Testis (tissue), 5 donors: ENCODE measurements around the gene NEXMIF. TPM values are rescaled to one million over a fixed set of nuclear protein-coding genes. Genes with fewer than 3 reads are reported as not detected.
"Not testable (repeated sequence)": the region's sequence is repeated elsewhere in the genome, so short reads cannot be mapped to it uniquely, and the experiment has no call there.

Source experiments
- DNase-seq: peaks from one replicate; pipeline ENCODE4 v3.0.0-alpha.2; 2019
- H3K27ac ChIP-seq, 2 donors: fragments of 200-600 bp; sonication (generic); one replicate each; pipeline ENCODE4 v1.5.1; 2019
- H3K27me3 ChIP-seq: fragments of 200-600 bp; sonication (generic); one replicate; pipeline ENCODE4 v1.5.1; 2019
- H3K36me3 ChIP-seq: fragments of 200-600 bp; sonication (generic); one replicate; pipeline ENCODE4 v1.5.1; 2017; ENCODE audit warnings: low read depth; ENCODE audit errors: missing control alignments
- H3K4me1 ChIP-seq: fragments of 200-600 bp; sonication (generic); one replicate; pipeline ENCODE4 v1.5.1; 2019
- H3K4me3 ChIP-seq, 2 donors: fragments of 200-600 bp; sonication (generic); one replicate each; pipeline ENCODE4 v1.5.1; 2017 to 2019
- H3K9me3 ChIP-seq: fragments of 200-600 bp; sonication (generic); one replicate; pipeline ENCODE4 v1.5.1; 2017
- CTCF ChIP-seq, 3 experiments: fragments of 450-650 bp in 2 of 3; fragments of 200-600 bp in 1 of 3; sonication (generic) in 1 of 3; IDR thresholded peaks; one replicate each; pipeline ENCODE4 v1.5.1; 2016 to 2019; ENCODE audit warnings: antibody characterized with exemption in 3 of 3, mild to moderate bottlenecking in 2 of 3, moderate library complexity in 1 of 3
- POLR2A ChIP-seq: fragments of 450-650 bp; IDR thresholded peaks from one replicate; pipeline ENCODE4 v1.6.1; 2017; ENCODE audit warnings: antibody characterized with exemption, mild to moderate bottlenecking, moderate library complexity
- WGBS, 2 donors: methylation state at CpG; one replicate each; pipeline ENCODE4 v1.1.5; 2018; 5-methylcytosine and 5-hydroxymethylcytosine counted together
- intact Hi-C: fragments of 100-400 bp; cut with DNase I; formaldehyde crosslinking; loops from one replicate; pipeline ENCODE4 v1.15.1; 2023; ENCODE audit warnings: low total_unique reads
- long read RNA-seq, 2 donors: transcript quantifications; one replicate each; lab custom pipeline, GENCODE V29; 2026
- polyA plus RNA-seq: library from polyadenylated mRNA; stranded (reverse); fragments of 350-450 nt; fragmentation: Illumina TruSeq; extraction: RNeasy Lipid Tissue Mini Kit (QIAGEN cat#74804); gene quantifications from one replicate; pipeline ENCODE4 v1.2.3, GENCODE V29; 2014; ENCODE audit warnings: low read depth, low replicate concordance; ENCODE audit not compliant: insufficient read depth
- total RNA-seq, 2 donors: library from RNA; depleted of rRNA; stranded (reverse); fragments of >200 nt; gene quantifications; one replicate each; pipeline ENCODE4 v1.2.3, GENCODE V29; 2016

NEXMIF gene
- total RNA-seq (1 to 10 TPM in 1 of 2 donors, under 1 TPM in 1; 0.71 to 1.3 TPM), polyA plus RNA-seq (0.47 TPM)
- long read RNA-seq, donor 1: 0 reads
- long read RNA-seq, donor 2: 0 reads

GRCh38 chrX:74925225-74926088, at the start of gene NEXMIF:
NEXMIF (minus strand) TSS chrX:74925452.
- intact Hi-C loops: no loop called here
- peak; percentile 19 for DNase-seq
- H3K4me3 ChIP-seq: peak within 1 kb of the TSS; percentile 40 to 62
- no peaks in the 10 kb centered on the region for H3K36me3 ChIP-seq
- peak within 1 kb of the TSS in 1 of 2 donors; percentile 14 for H3K27ac ChIP-seq
- H3K27me3 ChIP-seq: no peaks in the 10 kb centered on the region
- WGBS, 2 donors: 2 to 4% methylated on average over 10 to 23 of the region's 48 CpGs
- H3K9me3 ChIP-seq: no peaks in the 10 kb centered on the region
- no peaks in the 10 kb centered on the region for H3K4me1 ChIP-seq
- TF ChIP-seq POLR2A (no peak), CTCF (IDR thresholded peaks at IDR 0.05) (no peak)

GRCh38 chrX:74961962-74962361, 36.7 kb upstream of the NEXMIF start:
- intact Hi-C loops, H3K9me3 ChIP-seq, H3K27ac ChIP-seq, DNase-seq, H3K27me3 ChIP-seq, H3K36me3 ChIP-seq, H3K4me1 ChIP-seq, H3K4me3 ChIP-seq: not testable (repeated sequence)
- 71 to 75% methylated on average over 3 of the region's 3 CpGs for WGBS, 2 donors

GRCh38 chrX:74949717-74950116, 24.5 kb upstream of the NEXMIF start:
- intact Hi-C loops: no loop called here
- TF ChIP-seq CTCF (IDR thresholded peaks at IDR 0.05): no peak
- no peak for TF ChIP-seq POLR2A
- Histone ChIP-seq H3K27me3 (no peaks in the 10 kb centered on the region), H3K4me3 (no peak overlapping the region), H3K27ac (no peak overlapping the region), H3K36me3 (no peaks in the 10 kb centered on the region), H3K9me3 (no peaks in the 10 kb centered on the region), H3K4me1 (no peaks in the 10 kb centered on the region)
- 74 to 75% methylated on average over 7 of the region's 7 CpGs for WGBS, 2 donors
- no peak for DNase-seq

- 81 to 100% methylated on average over 1 of the region's 1 CpG for WGBS, 2 donors
- Histone ChIP-seq H3K4me3 (no peak overlapping the region), H3K36me3 (no peaks in the 10 kb centered on the region), H3K4me1 (no peaks in the 10 kb centered on the region), H3K9me3 (no peaks in the 10 kb centered on the region), H3K27me3 (no peaks in the 10 kb centered on the region), H3K27ac (no peak overlapping the region)
- no peak for DNase-seq
- intact Hi-C loops: no loop called here
- no peak for TF ChIP-seq POLR2A
- no peak for TF ChIP-seq CTCF (IDR thresholded peaks at IDR 0.05)
Measured at GRCh38 chrX:74940414-74940813, 15.2 kb upstream of the NEXMIF start.

GRCh38 chrX:74931214-74931613, 6.0 kb upstream of the NEXMIF start:
- TF ChIP-seq CTCF (IDR thresholded peaks at IDR 0.05) (no peak), POLR2A (no peak)
- no peak overlapping the region for H3K4me3 ChIP-seq
- no peaks in the 10 kb centered on the region for H3K4me1 ChIP-seq
- H3K9me3 ChIP-seq: no peaks in the 10 kb centered on the region
- 38% methylated on average over 1 of the region's 2 CpGs; no CpG with 5 or more reads in 1 of the 2 donors for WGBS, 2 donors
- no peaks in the 10 kb centered on the region for H3K36me3 ChIP-seq
- no peak for DNase-seq
- no peak overlapping the region for H3K27ac ChIP-seq
- intact Hi-C loops: no loop called here
- H3K27me3 ChIP-seq: no peaks in the 10 kb centered on the region
